NCI-H774 (cell line): ENCODE results near the gene ARL5B.

Experiments
- DNase-seq: peaks from one replicate; lab custom pipeline; 2025; lab: John Stamatoyannopoulos, UW

Gene ARL5B

GRCh38 chr10:18658271-18659124 is 733 bp upstream of the ARL5B start:
- no peak for DNase-seq

DNA sequence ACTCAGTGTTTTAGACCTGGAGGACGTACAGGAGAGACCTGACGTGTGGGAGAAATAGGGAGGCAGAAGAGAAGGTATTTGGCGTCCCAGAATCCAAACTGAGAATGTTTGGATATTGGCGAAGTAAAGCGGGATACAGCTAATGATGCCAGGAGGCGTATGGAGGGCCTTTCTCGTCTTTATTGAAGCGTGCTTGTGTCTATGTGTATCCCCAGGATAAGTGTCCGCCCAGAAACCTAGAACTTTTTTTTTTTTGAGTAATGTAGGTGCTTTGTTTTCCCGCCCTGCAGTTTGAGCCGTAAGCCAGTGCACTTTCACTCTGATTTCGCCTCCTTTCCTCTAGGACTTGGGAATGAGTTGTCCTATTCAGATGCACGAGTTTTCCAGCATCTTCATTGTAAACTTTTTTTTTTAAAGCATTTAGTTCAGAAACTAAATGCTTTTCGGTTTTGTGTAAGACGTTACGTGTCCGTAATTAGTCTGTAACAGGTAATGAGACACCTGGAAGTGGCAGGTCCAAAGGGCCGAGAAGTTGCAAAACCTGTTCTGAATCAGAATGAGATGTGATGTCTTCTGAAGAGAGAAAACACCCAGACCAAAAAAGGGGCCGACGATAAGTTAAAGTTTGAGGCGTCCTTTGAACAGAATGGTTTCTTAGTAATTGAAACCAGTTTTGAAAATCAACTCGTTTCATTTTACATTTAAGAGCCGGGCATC is 746 bp downstream of the ARL5B start:
- peak; percentile 45 for DNase-seq

DNA sequence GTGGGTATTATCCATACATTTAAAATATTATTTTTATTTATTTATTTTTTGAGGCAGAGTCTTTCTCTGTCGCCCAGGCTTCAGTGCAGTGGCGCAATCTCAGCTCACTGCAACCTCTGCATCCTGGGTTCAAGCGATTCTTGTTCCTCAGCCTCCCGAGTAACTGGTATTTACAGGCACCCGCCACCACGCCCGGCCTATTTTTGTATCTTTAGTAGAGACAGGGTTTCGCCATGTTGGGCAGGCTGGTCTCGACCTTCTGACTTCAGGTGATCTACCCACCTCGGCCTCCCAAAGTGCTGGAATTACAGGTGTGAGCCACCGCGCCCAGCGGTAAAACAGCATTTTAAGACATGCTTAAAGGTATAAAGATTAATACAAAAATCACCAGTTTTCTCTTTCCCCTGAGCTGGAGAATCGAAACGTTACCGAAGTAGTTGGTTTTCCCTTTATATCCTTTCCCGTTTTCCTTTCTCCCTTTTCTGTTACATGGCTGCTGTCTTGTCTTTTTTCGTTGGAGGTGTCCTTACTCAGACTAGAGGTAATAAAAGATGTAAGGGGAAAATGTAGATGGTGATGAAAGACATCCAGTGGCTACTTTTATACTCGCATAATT is 1.7 kb downstream of the ARL5B start:
- DNase-seq = no peak

- no peak for DNase-seq
Observed at GRCh38 chr10:18664841-18665478, 5.7 kb downstream of the ARL5B start.

GRCh38 chr10:18665815-18666558 is 6.8 kb downstream of the ARL5B start:
- no peak for DNase-seq

DNA sequence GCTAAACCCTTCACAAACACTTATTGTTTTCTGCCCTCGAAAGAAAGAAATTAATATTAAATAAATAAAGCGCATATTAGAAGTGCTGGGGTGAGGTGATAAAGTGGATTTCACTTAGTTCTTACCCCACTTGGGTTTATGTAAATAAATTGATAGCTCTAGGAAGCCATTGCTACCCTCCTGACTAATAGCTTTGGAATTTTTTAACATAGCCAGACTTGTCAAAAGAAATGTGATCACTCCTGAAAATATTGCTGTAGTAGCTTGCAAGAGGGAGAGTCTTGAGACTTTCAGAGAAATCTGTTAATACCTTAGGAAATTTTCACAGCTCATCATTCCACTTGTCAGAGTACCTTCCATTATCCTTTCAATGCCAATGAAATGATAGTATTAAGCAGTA is 7.6 kb downstream of the ARL5B start:
- no peak for DNase-seq

- no peak for DNase-seq
Observed at GRCh38 chr10:18668026-18668425, 8.8 kb downstream of the ARL5B start.

GRCh38 chr10:18675086-18675801 is 16.0 kb downstream of the ARL5B start:
- DNase-seq = no peak

GRCh38 chr10:18680754-18681153 is 21.5 kb downstream of the ARL5B start:
- no peak for DNase-seq

GRCh38 chr10:18681366-18681765 is 22.1 kb downstream of the ARL5B start:
- no peak for DNase-seq

DNA sequence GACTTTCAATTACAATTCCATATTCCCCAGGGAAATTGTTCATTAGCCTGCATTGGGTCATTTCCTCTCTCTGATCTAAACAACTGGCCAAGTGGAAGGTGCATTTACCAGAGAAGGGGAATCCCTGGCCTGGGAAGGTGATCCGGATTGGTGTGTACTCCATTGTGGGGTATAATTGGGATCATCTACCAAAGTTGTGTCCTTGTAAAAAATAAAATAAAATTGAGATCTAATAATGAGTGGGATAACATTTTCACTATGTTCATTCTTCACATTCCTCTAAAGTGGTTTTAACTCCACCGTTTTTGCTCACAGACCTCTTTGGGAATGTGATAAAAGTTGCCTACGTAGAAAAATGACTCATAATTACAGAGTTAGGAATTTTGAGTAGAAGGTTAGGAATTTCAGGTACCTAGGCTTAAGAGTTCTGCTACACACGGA is 22.8 kb downstream of the ARL5B start:
- DNase-seq = no peak

- no peak for DNase-seq
Observed at GRCh38 chr10:18683427-18683826, 24.2 kb downstream of the ARL5B start.

- DNase-seq = no peak
Observed at GRCh38 chr10:18684416-18684815, 25.2 kb downstream of the ARL5B start.

GRCh38 chr10:18684953-18685352 is 25.7 kb downstream of the ARL5B start:
- no peak for DNase-seq

- no peak for DNase-seq
Observed at GRCh38 chr10:18685555-18685954, 26.3 kb downstream of the ARL5B start.

DNA sequence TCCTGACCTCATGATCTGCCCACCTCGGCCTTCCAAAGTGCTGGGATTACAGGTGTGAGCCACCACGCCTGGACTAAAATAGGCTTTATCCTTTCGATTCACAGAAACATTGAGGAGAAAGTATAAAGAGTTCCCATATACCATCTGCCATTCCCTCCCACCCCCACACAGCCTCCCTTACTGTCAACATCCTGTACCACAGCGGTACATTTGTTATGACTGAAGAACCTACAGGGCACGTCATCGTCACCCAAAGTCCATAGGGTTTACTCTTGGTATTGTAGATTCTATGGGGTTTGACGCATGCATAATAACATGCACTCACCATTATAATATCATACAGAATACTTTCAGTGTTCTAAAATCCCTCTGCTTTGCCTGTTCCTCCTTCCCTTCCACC is 28.0 kb downstream of the ARL5B start:
- no peak for DNase-seq

DNA sequence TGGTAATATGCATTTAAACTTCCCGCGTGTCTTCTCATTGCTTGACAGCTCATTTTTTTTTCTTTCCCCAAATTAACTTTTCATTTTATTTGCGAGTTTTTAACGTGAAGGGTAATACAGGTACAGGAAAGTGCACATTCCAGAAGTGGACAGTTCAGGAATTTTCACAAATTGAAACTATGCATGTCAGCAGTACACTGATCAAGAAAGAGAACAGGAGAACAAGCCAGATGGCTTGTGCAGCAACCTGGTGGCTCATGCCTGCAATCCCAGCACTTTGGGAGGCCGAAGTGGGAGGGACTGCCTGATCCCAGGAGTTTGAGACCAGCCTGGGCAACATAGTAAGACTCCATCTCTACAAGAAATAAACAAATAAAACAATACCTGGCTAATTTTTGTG is 28.5 kb downstream of the ARL5B start:
- DNase-seq = no peak

- DNase-seq = no peak
Observed at GRCh38 chr10:18689498-18689897, 30.3 kb downstream of the ARL5B start.

DNA sequence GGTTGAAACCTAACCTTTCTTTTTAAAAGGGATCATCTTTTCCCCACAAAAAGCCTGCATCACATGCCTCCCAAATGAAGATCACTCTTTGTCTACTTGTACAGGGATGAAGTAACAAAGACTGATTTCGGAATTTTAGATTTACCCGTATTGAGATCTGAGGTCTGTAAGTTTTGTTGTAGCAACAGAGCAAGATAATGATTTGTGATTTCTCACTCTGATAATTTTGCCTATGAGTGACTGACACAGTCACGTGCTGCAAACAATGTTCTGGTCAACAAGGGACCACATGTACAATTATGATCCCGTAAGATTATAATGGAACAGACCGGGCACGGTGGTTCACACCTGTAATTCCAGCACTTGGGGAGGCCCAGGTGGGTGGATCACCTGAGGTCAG is 31.3 kb downstream of the ARL5B start:
- DNase-seq = no peak

DNA sequence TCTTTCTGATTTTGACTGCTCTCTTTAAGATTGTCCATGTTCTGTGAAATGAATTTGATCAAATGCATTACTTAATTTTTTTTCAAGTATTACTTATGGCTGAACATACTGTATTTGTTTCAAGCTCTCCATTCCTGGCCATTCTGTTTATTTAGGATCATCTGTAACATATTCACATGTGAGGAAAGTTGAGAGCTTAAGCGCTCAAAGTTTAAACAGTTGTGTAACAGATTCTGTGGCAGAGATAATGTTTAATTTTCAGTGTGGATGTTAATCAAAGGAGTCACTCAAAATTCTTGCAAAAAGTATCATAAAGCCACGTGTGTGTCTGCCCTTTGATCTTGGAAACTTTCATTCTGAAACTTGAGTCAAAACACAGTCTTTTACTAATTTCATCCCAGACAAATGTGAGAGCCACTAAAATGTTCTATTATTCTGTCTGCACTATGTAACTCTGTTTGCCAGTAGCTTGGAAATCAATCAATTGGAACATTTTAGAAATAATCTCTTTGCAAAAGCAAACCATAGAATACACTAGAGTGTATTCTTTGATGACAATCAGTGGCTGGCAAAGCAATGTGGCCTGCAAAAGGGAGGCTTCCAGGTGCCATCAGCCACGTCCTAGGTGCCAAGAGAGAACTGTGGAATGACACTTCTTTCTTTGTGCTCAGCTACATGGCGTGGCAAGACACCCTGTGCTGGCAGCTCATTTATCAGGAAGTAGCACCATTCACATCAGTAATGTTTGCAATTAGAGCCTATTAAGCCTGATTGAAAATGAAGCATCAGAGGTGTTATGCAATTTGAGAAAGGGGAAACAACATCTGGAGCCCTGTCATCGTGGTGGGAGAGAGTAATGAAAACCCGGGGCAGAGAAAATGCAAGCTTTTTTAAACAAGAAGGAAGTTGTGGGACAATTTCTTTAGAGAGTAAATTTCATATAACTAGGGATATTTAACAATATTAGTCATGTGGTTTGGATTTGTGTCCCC is 40.9 kb downstream of the ARL5B start:
- no peak for DNase-seq
